ENCODE data around the gene TFDP1. TPM values are rescaled to one million over a fixed set of nuclear protein-coding genes. Genes with fewer than 3 reads are reported as not detected.
"Not testable (repeated sequence)": the region's sequence is repeated elsewhere in the genome, so short reads cannot be mapped to it uniquely, and the experiment has no call there.

TFDP1 gene
- total RNA-seq, 1 donor from 2014 or later = 23.5 TPM

DNA sequence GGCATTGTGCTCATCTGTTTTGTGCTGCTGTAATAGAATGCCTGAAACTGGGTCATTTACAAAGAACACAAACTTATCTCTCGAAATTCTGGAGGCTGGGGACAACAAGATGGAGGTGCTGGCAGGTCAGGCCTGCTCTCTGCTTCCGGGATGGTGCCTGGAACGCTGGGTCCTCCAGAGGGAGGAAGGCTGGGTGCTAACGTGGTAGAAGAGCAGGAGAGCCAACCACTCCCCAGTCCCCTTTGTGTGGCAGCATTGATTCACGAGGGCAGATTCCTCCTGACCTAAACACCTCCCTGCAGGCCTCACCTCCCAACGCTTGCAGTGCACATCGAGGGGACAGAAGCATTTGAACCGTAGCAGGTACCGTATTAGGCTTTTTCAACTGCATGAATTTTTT, 34.1 kb upstream of the TFDP1 start:
- ATAC-seq (no peak), DNase-seq (ENCODE audit: low spot score) (peak; percentile 10)

DNA sequence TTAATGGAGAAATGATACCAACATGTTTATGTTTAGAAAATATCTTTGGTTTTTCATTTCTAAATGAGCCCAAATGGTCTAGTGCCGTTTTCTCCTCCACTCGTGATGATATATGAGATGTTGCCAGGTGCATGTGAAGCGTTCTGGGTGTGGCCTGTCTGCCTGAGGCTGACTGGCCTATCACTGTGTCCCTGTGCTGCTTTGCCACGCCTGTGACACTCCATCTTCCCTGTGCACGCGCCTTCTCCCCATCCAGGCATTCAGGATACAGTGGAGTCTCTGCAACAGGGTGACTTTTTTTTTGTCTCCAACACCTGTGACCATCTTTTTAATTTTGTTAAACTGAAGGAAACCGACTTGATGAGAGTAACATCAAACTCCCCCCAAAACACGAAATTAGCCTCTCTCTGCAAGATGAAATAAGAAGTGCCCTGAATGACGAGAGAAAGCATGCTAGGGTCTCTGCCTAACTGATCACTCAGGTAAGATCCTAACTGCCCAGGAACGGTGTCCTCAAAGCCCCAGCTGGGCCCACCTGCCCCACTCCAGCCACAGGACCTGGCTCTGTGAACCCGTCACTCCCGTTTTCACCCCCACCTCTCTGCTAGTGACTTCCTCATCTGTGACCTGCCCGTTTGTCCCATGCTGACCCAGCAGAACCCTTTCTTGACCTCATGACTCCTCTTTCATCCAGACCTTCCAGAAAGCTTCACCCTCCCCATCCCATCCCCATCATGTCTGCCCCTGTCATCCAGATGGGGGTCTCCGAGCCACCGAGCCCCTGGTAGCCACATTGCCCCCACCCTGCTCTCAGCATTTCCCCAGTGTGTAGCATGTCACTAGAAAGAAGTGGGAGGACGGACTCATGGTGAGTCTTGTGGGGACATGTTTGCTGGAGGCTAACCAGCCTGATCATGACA, 33.2 kb upstream of the TFDP1 start:
- DNase-seq (ENCODE audit: low spot score) = peak; percentile 31
- no peak for ATAC-seq

DNA sequence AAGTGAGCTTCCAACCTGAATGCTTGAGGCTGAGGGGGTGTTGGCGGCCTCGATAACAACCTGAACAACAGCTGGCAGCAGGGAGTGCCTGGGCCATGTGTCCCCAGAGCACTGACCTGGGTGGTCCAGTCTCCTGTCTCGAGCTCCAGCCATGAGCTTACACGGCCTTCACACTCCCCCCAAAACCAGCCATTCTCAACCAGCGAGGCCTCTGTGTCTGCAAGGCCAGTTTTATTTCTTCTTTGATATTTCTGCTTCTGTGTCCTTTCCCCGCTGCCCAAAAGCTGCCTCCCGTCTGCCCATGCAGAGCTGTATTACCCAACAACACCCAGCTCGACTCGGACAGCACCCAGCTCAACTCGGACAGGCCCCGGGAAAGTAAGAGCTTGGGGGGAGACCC, 32.5 kb upstream of the TFDP1 start:
- ATAC-seq (no peak), DNase-seq (ENCODE audit: low spot score) (peak; percentile 33)

DNA sequence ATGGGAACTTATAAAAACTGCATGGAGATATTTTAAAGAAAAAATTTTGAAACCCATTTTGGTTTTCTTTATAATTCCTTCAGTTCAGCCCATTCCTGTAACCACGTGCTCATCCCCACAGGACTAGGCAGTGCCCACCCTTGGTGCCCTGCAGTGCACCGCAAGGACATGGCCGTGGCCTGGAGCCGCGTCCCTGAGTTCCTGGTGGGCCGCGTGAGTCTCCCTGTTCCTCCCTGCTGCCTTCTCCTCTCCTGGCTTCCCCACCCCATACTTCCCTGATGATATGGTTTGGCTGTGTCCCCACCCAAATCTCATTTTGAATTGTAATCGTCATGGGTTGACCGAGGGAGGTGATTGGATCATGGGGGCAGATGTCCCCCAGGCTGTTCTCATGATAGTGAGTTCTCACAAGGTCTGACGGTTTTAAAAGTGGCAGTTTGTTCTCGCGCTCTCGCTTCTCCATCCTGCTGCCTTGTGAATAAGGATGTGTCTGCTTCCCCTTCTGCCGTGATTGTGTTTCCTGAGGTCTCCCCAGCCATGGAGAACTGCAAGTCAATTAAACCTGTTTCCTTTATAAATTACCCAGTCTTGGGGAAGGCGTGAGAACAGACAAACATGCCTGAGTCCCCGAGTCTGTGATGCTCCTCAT, 31.6 kb upstream of the TFDP1 start:
- DNase-seq (ENCODE audit: low spot score) (peak; percentile 30), ATAC-seq (peak; percentile 33)

DNA sequence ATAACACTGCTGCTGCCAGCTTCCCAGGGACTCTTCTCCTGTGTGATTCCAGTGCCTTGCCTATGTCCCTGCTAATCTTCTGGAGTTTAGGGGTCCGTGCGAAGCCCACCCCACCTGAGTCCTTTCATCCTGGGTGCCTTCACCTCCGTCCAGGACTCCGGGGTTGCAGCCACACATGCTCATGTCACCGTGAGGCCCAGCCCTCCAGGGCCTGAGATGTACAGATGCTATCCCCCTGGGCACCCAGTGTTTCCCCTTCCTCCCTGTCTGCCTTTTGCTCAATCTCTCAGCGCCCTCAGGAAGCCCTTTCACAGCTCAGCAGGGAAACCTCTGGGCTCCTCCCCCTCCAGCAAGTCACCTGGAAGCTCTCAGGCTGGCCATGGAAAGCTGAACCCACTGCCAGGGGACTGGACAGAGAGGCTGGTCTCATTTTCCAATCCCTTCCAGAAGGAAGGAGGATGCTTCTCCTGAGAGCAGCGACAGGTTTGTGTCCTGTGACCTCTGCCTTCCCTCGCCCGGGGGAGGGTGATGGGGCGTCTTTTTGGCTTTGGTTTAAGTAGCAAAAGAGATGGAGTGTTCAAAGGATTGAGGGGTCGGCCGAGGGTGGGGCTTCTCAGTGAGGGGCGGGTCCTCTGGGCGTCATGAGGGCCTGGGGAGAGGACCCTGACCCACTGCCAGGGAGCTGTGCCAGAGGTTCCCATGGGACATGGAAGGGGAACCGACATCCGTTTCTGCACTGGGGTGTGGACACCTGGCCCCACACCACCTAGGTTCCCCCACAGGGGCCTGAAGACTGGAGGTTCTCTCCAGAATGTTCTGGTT, 30.8 kb upstream of the TFDP1 start:
- DNase-seq (ENCODE audit: low spot score) (peak; percentile 35), ATAC-seq (no peak)

DNA sequence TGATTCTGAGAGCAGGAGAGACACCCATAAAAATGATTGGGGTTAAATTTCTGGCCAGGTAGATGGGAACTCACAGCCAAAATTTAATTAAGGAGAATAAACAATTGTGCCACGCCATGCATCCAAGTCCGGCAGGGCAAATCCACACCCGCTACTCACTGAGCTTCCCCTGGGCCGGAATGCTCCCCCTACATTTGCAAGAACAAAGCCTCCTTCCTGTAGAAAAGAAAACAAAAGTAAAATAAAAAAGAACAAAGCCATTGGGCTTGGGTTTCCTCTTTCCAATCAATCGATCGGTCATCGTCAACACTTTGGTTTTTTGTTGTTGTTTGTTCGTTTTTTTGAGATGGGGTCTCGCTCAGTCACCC, 30.2 kb upstream of the TFDP1 start:
- no peak for ATAC-seq
- no peak for DNase-seq (ENCODE audit: low spot score)

DNA sequence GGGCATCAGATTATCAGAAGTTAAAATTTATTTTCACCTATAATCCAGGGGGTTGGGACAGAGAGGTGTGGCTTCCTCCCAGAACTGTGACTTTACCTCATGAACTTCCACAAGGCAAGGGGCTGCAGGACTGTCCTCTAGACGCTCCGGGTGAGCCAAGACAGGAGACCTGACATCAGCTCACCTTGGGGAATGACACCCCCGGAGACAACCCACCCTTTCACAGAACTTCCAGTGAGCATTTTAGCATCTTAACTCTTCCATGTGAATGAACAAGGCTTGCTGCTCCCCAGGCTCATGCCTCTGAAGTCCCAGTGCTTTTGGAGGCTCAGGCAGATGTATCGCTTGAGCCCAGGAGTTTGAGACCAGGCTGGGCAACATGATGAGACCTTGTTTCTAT, 29.4 kb upstream of the TFDP1 start:
- peak; percentile 21 for DNase-seq (ENCODE audit: low spot score)
- ATAC-seq = no peak

DNA sequence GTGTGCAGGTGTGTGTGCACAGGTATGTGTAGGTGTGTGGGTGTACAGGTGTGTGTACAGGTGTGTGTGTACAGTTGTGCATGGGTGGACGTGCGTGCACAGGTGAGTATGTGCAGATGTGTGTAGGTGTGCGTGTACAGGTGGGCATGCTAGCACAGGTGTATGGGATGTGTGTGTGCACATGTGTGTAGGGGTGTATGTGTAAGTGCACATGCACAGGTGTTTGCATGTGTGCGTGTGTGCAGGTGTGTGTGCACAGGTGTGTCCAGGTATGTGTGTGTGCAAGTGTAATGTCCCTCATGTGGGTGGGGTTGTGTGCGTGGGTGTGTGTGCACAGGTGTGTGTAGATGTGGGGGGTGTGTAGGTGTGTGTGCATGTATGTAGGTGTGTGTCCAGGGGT, 27.5 kb upstream of the TFDP1 start:
- ATAC-seq (no peak), DNase-seq (ENCODE audit: low spot score) (peak; percentile 38)

DNA sequence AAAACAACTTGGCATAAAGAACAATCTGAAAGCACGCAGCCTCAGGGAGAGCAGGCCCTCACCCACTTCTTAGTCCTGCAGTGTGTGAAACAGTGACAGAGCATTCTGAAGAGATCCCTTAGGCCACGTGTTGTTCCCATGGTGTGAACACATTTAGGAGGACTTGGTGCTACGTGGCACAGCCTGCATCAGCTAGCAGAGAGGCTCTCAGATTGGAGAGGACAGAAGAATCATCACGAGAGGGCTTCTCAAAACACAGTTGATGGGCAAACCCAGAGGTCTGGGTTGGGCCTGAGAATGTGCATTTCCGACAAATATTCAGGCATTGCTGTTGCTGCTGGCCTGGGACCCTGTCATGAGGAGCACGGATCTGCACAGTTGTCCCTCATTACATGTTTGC, 26.1 kb upstream of the TFDP1 start:
- DNase-seq (ENCODE audit: low spot score) = peak; percentile 11
- ATAC-seq = no peak

DNA sequence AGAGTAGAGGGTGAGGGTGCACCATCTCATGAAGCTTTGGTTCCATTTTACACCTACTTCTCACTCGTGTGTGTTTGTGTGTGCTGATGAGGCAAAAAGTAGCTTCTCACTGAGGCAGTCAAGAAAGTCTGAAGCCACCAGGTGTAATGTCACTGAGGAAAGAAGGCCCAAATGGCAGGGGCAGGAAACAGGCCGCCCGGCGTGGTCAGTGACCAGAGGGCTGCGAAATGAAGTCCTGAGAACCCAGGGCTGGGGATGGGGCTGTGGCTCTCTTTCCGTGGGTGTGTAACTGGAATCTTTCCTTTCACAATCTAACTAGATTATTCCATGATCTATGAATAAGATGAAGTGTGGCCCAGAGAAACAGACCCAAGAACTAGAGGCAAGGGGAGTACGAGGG, 25.5 kb upstream of the TFDP1 start:
- ATAC-seq = no peak
- peak; percentile 31 for DNase-seq (ENCODE audit: low spot score)

DNA sequence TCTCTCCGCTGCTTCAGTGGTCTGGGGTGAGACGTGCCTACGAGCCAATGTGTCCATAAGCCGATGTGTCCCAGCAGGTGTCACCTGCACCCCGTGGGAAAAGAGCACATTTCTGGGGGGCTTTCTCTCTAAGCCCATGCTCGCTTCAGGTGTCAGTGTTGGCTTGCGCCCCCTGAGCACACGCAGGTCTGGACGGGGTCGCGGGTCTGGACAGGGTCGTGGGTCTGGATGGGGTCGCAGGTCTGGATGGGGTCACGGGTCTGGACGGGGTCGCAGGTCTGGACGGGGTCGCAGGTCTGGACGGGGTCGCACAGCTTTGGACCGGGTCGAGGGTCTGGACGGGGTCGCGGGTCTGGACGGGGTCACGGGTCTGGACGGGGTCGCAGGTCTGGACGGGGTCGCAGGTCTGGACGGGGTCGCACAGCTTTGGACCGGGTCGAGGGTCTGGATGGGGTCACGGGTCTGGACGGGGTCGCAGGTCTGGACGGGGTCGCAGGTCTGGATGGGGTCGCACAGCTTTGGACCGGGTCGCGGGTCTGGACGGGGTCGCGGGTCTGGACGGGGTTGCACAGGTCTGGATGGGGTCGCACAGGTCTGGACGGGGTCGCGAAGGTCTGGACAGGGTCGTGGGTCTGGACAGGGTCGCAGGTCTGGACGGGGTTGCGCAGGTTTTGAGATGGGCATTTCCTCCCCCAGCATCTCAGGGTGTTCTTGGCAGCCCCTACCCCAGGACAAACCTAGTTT, 24.5 kb upstream of the TFDP1 start:
- ATAC-seq (no peak), DNase-seq (ENCODE audit: low spot score) (peak; percentile 37)

DNA sequence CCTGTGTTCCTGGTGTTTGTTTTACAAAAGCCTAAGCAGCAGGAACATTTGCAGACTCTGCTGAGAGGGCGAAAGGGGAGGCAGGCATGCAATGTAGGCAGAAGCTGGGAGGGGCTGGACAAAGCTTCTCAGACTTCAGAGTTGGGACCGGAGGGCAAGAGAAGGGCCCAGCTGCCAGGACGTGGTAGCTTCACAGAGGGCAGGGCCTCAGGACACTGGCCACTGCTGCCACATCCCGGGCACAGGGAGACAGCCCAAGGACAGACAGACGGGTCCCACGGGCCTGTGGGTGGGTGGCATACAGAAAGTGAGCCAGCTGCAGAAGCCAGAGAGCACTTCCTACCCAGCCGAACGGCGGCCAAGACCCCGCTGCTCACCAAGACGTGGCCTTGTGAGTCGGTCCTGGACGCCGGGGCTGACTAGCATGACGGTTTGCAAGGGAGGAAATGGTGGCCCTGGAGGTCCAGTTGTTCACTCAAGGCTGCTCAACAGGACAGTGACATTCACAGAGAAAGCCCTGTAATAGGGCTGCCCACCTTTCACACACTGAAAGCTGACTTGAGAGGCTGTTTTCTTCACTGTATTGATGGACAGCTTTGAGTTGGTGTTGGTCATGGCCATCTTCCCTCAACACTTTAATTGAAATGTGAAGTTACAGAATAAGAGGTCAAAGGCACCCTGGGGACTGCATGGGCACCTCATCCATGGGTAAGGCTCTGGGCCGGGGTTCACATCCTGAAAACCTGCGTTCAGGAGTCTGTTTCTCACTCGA, 23.7 kb upstream of the TFDP1 start:
- ATAC-seq (no peak), DNase-seq (ENCODE audit: low spot score) (peak; percentile 39)

DNA sequence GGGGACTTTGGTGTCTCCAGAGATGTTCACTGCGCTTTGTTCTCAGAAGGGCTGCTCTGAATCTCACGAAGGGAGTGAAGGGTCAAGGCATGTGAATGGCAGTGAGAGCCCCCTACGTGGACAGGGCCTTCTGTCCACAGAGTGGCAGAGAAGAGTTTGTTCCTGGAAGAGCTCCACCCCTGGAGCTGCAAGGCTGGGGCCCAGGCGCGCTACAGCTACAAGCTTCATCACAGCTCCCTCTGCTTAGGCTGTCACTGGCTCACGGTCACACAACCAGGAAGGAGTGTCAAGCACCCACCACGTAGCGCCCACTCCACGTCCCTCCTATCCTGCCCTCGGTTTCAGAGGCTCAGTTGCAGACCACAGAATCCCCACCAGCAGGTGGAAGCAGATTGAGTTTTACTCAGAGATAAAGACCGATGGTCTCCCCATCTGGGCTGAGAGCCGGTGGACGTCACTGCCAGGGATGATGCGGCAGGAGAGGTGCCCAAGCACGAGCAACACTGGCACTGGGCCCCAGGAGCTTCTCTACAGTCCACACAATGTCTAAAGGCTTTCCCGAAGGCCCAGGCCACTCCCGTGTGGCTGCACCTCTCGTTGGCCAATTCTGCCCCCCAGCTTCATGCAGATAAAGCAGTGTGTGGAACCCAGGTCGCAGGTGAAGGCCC, 23.0 kb upstream of the TFDP1 start:
- DNase-seq (ENCODE audit: low spot score) = peak; percentile 43
- ATAC-seq = no peak

DNA sequence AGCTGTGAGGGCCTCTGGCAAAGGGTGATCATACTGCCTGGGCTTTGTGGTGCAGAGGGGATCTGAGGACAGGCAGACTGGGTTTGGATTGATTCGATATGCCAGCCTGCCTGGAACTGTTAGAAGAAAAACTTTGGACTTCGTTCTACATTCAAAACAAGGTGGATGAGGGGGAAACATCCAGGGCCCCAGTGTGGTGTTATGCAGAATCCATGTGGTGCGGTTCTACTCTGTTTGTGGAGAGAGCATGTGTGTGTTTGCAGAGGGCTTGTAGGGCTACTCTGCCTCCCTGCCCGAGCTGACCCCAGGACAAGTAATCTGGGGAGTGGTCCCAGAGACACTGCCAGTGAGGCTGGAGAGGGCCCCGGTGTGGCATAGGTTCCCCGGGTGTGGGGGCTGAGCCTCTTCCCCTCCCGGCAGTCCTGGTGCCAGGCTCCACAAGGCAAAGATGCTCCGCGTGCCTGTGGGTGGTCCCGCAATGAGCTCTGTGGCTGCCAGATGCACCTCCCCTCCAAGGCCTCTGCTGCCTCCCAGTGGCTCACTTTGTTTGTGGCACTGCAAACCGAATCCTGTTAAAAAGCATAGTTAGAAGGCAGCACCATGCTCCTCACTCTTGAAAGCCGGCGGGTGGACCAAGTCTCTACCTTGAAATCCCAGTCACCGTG, 22.3 kb upstream of the TFDP1 start:
- peak; percentile 91 for ATAC-seq

DNA sequence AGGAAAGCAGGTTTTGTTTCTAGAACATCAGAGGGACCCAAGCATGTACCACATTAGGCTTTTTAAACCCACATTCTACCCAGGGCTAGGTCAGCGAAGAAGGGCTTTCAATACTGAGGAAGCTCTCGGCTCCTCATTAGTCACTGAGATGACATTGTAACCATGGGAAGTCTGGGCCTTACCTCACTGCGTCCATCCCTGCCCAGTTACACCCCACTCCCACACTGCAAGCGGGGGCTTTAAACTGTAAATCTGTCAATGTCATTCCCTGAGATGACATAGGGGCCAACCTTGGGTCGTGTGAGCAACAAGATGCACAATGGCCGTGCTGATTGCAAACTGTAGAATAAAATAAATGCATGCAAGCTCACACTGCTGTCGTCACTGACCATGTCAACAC, 21.7 kb upstream of the TFDP1 start:
- ATAC-seq = no peak
- DNase-seq (ENCODE audit: low spot score) = peak; percentile 26

More for the DNA sequence above, 22.3 kb upstream of the TFDP1 start:
- DNase-seq (ENCODE audit: low spot score) = peak; percentile 60

DNA sequence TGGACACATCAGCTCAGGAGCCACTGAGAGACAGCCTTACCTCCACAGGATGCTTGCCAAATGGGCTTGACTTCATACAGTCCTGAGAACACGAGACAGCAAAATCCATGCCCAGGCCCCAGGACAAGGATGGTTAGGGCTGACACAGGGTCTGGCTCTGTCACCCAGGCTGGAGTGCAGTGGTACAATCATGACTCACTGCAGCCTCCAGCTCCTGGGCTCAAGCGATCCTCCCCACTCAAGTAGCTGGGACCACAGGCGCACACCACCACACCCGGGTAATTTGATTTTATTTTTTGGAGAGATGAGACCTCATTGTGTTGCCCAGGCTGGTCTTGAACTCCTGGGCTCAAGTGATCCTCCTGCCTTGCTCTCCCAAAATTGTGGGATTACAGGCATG, 21.0 kb upstream of the TFDP1 start:
- not testable (repeated sequence) for ATAC-seq
- peak; percentile 24 for DNase-seq (ENCODE audit: low spot score)

DNA sequence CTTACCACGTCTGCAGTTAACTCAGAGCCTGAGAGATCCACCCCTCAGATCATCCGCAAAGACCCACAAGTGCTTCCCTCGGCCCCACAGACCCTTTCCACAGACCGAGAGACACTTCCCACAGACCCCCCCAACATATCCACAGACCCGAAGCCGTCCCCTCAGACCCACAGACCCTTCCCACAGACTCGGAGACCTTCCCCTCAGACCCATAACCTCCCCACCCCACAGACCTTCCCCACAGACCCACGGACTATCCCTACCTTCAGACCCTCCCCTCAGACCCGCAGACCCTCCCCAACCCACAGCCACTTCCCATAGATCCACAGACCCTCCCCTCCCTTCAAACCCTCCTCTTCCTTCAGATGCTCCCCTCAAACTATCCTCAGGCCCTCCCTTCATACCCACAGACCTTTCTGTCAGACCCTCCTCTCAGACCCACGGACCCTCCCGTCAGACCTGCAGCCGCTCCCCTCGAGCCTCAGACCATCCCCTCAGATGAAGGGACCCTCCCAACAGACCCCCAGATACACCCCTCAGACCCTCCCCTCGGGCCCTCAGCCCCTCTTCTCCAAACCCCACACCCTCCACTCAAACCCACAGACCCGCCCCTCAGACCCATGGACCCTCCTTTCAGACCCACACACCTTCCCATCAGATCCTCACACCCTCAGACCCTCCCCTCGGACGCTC, 20.1 kb upstream of the TFDP1 start:
- DNase-seq (ENCODE audit: low spot score) = peak; percentile 38

DNA sequence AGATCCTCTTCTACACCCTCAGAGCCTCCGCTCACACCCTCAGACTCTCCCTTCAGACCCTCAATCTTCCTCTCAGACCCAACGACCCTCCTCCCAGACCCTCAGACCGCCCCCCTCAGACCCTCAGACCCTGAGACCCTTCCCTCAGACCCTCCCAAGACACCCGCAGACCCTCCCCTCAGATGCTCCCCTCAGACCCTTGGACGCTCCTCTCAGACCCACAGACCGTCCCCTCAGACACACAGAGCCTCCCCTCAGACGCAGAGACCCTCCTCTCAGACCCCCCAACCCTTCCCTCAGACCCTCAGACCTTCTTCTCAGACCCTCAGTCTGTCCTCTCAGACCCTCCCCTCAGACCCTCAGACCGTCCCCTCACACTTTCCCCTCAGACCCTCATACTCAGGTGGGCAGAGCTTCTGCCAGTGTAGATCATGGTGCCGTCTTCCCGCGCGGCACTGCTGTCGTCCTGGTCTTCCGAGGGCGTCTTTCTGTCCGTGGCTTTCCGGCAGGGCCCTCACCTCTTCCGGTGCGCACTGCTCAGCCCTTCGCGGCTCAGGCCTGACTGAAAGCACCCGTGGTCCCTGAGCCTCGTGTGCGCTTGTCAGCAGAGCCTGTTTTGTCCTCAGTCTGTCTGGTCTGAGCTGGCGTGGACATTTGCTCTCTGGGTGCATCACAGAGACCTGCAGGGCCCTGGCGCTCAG, 18.9 kb upstream of the TFDP1 start:
- ATAC-seq = no peak
- peak; percentile 33 for DNase-seq (ENCODE audit: low spot score)

More for the DNA sequence above, 20.1 kb upstream of the TFDP1 start:
- no peak for ATAC-seq

All from left lobe of liver (tissue), 2 donors.